ENCODE data around the gene CHAT.
"Not testable (repeated sequence)": the region's sequence is repeated elsewhere in the genome, so short reads cannot be mapped to it uniquely, and the experiment has no call there.

CHAT gene

DNA sequence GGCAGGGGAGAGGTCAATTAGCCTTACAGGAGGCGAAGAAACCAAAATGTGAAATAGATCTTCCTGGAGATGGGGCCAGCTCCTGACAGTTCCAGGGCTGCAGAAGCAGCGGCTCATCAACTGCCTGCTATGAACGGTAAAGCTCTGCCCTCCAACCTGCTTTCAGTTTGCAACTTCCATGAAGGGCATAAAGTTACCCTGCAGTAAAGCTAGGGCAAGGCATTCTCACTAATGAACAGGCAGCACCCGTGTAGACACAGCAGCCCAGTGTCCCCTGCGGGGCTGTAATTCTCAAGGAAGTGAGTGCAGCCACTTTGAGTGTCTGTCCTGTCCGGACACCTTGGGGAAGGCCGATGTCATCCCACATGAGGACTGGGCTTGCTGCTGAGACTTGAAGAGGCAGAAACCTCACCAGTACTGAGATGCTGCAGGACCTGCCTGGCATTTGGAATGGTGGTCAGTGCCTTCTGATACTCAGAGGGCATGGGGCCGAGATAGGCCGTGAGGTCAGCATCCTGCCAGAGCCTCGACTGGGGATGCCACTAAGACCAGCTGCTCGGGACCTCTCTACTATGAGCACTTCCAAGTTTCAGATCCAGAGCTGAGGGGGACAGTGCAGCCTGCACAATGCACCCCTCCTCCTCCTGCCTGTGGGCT lies 39.6 kb downstream of the CHAT start:
- DNase-seq (ENCODE audit: low read depth in 2 of 2), result no peak

DNA sequence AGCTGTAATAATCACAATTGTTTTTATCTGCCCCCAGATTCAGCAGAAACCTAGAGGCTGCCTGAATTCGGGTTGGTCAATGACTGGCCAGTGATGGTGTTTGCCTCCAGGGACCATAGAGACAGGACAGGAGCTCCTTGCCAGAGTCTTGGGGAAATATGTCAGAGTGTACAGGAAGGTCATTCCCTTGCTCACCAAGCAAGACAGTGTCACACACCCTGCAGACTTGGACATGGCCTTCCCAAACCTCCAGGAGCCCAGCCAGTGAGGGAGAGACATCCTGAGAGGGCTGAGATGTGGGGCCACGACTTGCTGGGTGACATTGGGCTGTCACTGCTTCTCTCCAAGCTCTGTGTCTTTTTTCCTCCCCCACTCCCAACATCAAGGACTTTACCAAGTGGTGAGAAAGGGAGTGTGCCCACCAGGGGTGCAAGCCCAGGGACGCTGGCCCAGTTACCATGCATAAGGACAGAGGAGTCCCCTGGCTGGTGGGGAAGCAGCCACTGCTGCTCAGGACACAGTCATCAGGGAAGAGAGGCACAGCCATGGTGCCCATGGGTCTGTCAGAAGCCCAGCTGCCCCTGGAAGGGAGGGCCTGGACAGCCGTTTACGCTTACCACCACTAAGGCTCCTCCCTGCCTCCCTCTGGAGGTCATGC lies 40.3 kb downstream of the CHAT start:
- DNase-seq (ENCODE audit: low read depth in 2 of 2), result no peak

GRCh38 chr10:49655099-49655498 lies 41.3 kb downstream of the CHAT start:
- DNase-seq (ENCODE audit: low read depth in 2 of 2), result no peak

- no peak for DNase-seq (ENCODE audit: low read depth in 2 of 2)
These were observed 43.1 kb downstream of the CHAT start for GRCh38 chr10:49656845-49657493.

GRCh38 chr10:49657606-49658005 lies 43.8 kb downstream of the CHAT start:
- DNase-seq (ENCODE audit: low read depth in 2 of 2), result no peak

- DNase-seq (ENCODE audit: low read depth in 2 of 2), result no peak
These were observed 47.5 kb downstream of the CHAT start for GRCh38 chr10:49661140-49661856.

- DNase-seq (ENCODE audit: low read depth in 2 of 2), result no peak
These were observed 48.5 kb downstream of the CHAT start for GRCh38 chr10:49662169-49662830.

DNA sequence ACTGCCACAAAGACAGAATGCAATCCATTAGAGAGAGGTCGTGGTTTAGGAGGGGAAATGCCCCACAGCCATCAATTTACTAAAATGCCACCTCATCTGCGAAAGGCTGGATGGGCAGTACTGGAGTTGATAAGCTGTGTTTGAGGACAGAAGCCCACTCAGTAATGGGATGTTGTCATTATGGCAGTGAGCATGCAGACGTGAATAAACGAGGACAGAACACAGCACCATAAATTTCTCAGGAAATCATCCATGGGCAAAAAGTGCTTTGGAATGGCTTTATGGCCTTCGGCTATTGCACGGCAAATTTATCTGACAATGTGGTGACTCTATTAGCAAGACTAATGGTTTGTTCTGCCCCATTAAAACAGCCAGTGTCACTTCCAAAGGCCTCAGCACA lies 49.8 kb downstream of the CHAT start:
- DNase-seq (ENCODE audit: low read depth in 2 of 2), result no peak

- no peak for DNase-seq (ENCODE audit: low read depth in 2 of 2)
These were observed 50.4 kb downstream of the CHAT start for GRCh38 chr10:49664006-49664841.

DNA sequence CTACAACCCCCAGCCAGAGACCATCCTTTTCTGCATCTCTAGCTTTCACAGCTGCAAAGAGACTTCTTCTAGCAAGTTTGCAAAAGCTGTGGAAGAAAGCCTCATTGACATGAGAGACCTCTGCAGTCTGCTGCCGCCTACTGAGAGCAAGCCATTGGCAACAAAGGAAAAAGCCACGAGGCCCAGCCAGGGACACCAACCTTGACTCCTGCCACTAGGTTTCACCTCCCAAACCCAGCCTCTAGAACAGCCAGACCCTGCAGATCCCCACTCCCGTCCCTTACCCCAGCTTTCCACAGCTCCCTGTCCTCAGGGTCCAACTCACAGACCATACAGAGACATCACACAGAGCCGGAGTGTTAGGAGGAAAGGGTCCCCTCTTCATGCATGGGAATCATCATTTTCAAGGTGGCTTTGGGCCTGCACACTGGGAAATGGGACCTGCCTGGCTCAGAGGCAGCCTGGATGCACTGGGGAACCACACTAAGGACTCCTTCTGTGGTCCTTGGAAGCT lies 51.1 kb downstream of the CHAT start:
- no peak for DNase-seq (ENCODE audit: low read depth in 2 of 2)

DNA sequence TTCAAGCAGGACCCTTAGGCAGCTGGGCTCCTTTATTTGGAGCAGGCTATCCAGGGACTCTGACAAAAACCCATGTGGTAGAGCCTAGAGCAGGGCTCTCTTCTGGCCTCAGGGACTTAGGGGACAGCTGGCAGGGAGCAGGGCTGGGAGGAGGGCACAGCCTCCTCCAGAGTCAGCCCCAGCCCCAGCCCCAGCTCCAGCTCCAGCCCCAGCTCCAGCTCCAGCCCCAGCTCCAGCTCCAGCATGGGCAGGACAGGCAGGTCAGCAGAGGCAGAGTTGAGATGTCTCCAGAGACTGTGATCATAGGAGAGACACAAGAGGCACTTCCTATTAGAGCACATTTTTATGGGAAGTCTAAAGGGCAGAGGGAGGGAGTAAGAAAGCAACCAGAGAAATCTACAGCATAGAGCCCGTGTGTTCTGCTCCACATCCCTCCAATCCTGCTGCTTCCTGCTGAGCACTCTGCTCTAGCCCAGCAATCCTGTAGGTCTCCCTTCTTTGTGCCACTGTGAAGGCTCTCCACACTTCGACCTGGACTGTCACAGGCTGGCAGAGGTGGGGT lies 52.3 kb downstream of the CHAT start:
- no peak for DNase-seq (ENCODE audit: low read depth in 2 of 2)

DNA sequence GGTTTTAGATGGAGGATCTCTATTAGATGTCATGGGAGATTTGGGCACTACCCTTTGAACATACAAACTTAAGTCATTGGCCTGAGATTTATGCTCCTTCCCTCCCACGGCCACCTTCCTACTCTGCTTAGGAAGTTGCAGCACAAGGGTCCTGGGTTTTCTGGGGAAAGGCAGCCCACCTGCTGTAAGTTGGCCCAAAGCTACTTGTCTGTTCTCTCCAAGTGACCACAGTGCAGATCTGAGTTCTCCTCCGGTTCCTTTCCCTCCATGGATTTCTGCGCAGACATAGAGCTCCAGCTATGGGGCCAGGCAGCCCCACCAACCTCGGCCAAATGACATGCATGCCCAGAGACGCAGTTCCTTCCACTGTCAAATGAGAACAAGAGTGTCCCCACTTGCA lies 52.8 kb downstream of the CHAT start:
- DNase-seq (ENCODE audit: low read depth in 2 of 2), result no peak

DNA sequence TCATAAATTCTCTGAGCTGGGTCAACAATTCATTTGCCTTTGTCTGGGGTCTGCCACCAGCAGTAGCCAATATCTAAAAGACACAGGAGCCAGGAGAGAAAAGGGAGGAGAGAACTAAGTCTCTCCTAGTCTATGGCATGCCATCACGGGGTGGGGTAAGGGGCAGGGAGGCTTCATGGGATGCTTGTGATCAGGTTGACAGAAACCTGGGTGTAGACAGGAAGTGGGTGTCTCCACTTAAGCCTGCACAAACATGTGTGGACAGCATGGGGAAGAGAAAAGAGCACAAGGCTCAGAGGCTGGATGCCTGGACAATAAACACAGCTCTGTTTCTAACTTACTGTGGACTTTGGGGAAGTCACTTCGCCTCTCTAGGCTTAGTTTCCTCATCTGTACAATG lies 54.2 kb downstream of the CHAT start:
- DNase-seq (ENCODE audit: low read depth in 2 of 2), result no peak

- DNase-seq (ENCODE audit: low read depth in 2 of 2), result no peak
These were observed 54.8 kb downstream of the CHAT start for GRCh38 chr10:49668684-49669083.

DNA sequence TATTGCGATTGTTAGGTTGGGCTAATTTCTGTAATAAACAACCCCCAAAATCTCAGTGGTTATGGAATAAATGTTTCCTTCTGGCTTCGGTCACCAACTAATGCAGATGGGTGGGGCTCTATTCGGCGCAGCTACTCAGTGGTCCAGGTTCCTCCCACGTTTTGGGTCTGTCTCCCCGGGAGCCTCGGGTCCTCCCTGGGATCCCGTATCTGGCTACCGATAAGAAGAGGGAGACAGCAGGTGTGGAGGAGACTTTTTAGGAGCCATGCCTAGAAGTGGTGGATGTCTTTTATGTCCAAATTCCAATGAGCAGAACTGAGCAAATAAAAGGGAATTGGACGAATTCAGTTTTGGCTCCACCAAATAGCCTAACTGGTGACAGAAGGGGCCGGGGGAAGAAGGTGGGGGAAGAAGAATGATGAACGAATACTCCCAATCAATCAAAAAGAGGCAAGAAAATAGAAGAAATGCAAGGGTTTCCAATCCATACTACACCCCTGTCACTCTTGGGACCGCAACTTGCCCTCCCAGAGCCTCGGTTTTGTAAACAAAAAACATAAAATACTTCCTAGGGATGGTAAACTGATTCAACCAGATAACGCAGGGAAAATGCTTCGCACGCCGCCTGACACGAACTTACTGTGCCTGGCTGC lies 65.1 kb downstream of the CHAT start:
- no peak for DNase-seq (ENCODE audit: low read depth in 2 of 2)

GRCh38 chr10:49679480-49679893 lies 65.7 kb downstream of the CHAT start, which contains the start of gene C10orf53:
TSS of gene C10orf53 (plus strand) at chr10:49679651. CDS start at chr10:49679698, 47 bp downstream.
- no peak for DNase-seq (ENCODE audit: low read depth in 2 of 2)

GRCh38 chr10:49682449-49682848 lies 68.6 kb downstream of the CHAT start:
- not testable (repeated sequence) for DNase-seq (ENCODE audit: low read depth in 2 of 2)

- no peak for DNase-seq (ENCODE audit: low read depth in 2 of 2)
These were observed 69.0 kb downstream of the CHAT start for GRCh38 chr10:49682879-49683278.

DNA sequence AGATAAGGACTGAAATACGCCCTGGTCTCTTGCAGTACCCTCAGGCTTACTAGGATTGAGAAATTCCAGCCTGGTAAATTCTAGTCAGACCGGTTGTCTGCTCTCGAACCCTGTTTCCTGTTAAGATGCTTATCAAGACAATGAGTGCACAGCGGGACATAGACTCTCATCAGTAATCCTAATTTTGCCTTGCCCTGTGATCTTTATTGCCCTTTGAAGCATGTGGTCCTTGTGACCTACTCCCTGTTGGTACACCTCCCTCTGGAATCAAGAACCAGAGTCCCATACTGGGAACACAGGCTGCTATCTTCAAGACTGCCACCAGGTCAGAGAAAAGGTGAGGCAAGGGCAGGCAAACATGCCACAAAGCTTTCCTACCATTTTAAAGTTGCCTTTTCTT lies 72.8 kb downstream of the CHAT start:
- no peak for DNase-seq (ENCODE audit: low read depth in 2 of 2)

All from stimulated activated CD8-positive, alpha-beta memory T cell treated with anti-CD3 and anti-CD28 coated beads, Interleukin-15, amount 100 ng/mL, for 4 hours (primary cell).